HL-60 (cell line): Measurements from ENCODE around the gene KCNK15.

Source experiments
- POLR2AphosphoS5 ChIP-seq: IDR thresholded peaks from 2 replicates; pipeline ENCODE4 v1.6.1; 2012; ENCODE audit warnings: low read depth
- TF ChIP-seq, protein P1 (sequence below): IDR thresholded peaks from one replicate; pipeline ENCODE4 v1.5.1; 2011; ENCODE audit warnings: low read length, control low read depth, inconsistent platforms; ENCODE audit not compliant: insufficient read depth
- TF ChIP-seq, protein P2 (sequence below): IDR thresholded peaks from 2 replicates; pipeline ENCODE4 v1.6.1; 2012; ENCODE audit warnings: low read depth; ENCODE audit not compliant: insufficient replicate concordance

DNA sequence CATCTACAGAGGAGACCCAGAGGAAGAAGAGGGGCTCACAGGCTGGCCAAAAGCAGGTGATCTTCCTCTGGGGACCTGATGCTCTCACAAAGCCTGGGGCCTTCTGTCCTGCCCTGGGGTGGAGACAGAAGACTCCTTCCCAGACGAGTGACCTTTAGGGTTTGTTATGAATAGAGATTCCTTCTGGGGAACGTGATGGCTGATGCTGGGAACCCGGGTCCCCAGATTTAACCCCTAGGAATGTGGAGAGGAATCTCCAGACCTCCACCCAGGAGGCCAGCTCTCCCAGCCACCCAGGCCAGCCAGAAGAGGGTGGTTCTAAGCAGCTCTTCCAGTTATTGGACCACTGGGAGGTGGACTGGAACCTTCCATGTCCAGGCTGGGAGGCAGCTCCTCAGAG, 47.3 kb upstream of the KCNK15 start:
- TF ChIP-seq, protein P1, sequence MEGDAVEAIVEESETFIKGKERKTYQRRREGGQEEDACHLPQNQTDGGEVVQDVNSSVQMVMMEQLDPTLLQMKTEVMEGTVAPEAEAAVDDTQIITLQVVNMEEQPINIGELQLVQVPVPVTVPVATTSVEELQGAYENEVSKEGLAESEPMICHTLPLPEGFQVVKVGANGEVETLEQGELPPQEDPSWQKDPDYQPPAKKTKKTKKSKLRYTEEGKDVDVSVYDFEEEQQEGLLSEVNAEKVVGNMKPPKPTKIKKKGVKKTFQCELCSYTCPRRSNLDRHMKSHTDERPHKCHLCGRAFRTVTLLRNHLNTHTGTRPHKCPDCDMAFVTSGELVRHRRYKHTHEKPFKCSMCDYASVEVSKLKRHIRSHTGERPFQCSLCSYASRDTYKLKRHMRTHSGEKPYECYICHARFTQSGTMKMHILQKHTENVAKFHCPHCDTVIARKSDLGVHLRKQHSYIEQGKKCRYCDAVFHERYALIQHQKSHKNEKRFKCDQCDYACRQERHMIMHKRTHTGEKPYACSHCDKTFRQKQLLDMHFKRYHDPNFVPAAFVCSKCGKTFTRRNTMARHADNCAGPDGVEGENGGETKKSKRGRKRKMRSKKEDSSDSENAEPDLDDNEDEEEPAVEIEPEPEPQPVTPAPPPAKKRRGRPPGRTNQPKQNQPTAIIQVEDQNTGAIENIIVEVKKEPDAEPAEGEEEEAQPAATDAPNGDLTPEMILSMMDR, result no peak
- no peak for TF ChIP-seq POLR2AphosphoS5
- TF ChIP-seq, protein P2, sequence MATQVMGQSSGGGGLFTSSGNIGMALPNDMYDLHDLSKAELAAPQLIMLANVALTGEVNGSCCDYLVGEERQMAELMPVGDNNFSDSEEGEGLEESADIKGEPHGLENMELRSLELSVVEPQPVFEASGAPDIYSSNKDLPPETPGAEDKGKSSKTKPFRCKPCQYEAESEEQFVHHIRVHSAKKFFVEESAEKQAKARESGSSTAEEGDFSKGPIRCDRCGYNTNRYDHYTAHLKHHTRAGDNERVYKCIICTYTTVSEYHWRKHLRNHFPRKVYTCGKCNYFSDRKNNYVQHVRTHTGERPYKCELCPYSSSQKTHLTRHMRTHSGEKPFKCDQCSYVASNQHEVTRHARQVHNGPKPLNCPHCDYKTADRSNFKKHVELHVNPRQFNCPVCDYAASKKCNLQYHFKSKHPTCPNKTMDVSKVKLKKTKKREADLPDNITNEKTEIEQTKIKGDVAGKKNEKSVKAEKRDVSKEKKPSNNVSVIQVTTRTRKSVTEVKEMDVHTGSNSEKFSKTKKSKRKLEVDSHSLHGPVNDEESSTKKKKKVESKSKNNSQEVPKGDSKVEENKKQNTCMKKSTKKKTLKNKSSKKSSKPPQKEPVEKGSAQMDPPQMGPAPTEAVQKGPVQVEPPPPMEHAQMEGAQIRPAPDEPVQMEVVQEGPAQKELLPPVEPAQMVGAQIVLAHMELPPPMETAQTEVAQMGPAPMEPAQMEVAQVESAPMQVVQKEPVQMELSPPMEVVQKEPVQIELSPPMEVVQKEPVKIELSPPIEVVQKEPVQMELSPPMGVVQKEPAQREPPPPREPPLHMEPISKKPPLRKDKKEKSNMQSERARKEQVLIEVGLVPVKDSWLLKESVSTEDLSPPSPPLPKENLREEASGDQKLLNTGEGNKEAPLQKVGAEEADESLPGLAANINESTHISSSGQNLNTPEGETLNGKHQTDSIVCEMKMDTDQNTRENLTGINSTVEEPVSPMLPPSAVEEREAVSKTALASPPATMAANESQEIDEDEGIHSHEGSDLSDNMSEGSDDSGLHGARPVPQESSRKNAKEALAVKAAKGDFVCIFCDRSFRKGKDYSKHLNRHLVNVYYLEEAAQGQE, result no peak
